ENCODE results near the gene GPR137B. TPM values are rescaled to one million over a fixed set of nuclear protein-coding genes. Genes with fewer than 3 reads are reported as not detected.

The GPR137B gene
- total RNA-seq, 2 donors from 2014 or later = 8.6 to 16.8 TPM

DNA sequence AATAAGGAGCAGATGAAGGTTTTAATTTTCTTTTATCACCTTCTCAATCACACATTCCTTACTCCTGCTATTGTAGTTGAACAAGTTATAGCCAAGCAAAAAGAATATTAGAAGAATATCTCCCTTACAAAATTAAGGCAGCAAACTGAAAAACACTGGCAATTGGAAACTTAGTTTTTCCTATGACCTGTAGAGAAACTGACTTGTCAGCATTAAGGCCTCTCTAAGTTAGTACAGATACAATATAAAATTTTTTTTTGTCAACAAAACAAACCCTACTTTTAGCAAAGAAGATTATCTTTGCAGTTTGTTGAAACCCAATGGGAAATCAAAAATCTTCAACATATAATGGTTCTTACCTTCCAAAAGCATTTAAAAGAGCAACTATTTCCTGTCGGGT lies 78.1 kb downstream of the GPR137B start:
- no peak overlapping the region for H3K27ac Mint-ChIP-seq
- H3K9me3 Mint-ChIP-seq = no peaks in the 10 kb centered on the region
- H3K4me3 Mint-ChIP-seq = no peak overlapping the region
- H3K27me3 Mint-ChIP-seq = no peaks in the 10 kb centered on the region
- no peaks in the 10 kb centered on the region for H3K36me3 Mint-ChIP-seq
- no peak for DNase-seq (ENCODE audit: low spot score)
- H3K4me1 Mint-ChIP-seq (ENCODE audit: low read depth in 2 of 2) = no peaks in the 10 kb centered on the region
- no peak for ATAC-seq

DNA sequence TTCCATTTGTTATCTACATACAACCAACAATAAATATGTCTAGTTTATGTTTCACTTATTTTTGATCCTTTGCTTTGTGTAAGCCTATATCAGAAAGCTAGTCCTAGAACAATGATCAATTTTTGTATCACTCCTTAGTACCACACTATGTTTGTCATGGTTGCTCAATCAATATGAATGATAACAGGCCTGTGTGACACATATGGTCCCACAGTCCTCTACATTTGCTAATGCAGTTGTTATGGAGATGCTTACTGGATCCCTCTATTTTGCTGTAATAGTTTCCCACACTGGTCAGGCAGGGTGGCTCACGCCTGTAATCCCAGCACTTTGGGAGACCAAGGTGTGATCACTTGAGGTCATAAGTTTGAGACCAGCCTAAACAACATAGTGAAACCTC lies 80.3 kb downstream of the GPR137B start:
- H3K9me3 Mint-ChIP-seq = no peaks in the 10 kb centered on the region
- no peak overlapping the region for H3K27ac Mint-ChIP-seq
- H3K36me3 Mint-ChIP-seq = no peaks in the 10 kb centered on the region
- H3K4me1 Mint-ChIP-seq (ENCODE audit: low read depth in 2 of 2) = no peaks in the 10 kb centered on the region
- DNase-seq (ENCODE audit: low spot score) (no peak), ATAC-seq (no peak)
- no peaks in the 10 kb centered on the region for H3K27me3 Mint-ChIP-seq
- H3K4me3 Mint-ChIP-seq = no peak overlapping the region

DNA sequence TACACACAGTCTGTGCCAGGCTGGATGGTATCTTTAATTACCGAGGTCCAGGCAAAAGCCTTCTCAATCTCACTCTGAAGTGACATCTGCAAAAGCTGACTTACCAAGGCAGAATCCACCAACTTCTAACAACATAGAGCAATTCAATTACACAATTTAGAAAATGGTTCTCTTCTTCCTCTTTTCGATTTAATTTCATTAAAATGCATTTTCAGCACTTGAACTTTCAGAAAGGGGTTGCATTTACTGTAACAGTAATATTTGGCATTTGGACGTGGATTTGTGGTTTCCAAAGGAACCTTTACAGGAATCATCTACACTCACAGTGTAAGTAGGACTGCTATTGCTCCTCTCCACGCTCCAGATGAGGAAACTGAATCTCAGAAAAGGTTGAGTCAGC lies 86.1 kb downstream of the GPR137B start:
- DNase-seq (ENCODE audit: low spot score) (no peak), ATAC-seq (no peak)
- H3K27me3 Mint-ChIP-seq = no peaks in the 10 kb centered on the region
- H3K27ac Mint-ChIP-seq = no peak overlapping the region
- H3K9me3 Mint-ChIP-seq = no peaks in the 10 kb centered on the region
- no peaks in the 10 kb centered on the region for H3K36me3 Mint-ChIP-seq
- H3K4me1 Mint-ChIP-seq (ENCODE audit: low read depth in 2 of 2) = no peaks in the 10 kb centered on the region
- no peak overlapping the region for H3K4me3 Mint-ChIP-seq

DNA sequence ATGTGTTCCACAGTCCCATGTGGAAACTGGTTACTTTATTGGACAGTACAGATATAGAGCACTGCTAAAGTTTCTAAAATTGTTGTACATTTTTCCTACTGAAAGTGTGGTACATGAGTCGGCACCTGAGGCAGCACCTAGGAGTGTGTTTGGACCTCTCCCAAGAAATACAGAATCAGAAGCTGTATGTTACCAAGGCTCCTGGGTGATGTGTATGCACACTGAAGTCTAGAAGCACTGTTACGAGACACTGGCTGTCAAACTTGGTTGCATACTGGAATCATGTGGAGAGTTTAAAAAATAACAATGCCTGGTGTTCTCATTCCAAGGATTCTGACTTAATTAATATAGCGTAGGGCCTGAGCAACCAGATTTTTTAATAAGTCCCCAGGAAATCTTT lies 92.8 kb downstream of the GPR137B start:
- Mint-ChIP-seq H3K36me3 (peaks cover 5% of the 10 kb centered on the region), H3K27ac (no peak overlapping the region), H3K9me3 (no peaks in the 10 kb centered on the region), H3K27me3 (no peaks in the 10 kb centered on the region), H3K4me1 (ENCODE audit: low read depth in 2 of 2) (no peaks in the 10 kb centered on the region), H3K4me3 (no peak overlapping the region)
- no peak for DNase-seq (ENCODE audit: low spot score)
- no peak for ATAC-seq

DNA sequence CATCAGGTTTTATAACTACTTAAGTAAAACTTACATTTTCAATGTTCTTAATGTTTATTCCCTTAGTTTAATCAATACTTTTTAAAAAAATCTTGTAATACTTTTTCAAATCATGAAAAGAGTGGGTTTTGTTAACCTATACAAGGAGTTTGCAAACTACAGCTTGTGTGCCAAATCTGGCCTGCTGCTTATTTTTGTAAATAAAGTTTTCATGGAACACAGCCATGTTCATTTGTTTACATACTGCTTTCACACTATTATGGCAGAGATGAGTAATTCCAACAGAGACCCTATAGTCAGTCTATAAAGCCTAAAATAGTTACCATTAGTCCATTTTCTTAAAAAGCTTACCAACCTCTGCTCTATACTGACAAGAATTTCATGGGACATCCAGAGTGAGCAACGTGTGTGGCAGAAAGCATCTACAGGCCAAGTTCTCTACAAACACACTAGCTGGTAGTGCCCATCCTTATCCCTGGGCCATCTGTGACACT lies 96.8 kb downstream of the GPR137B start:
- ATAC-seq = no peak
- Mint-ChIP-seq H3K9me3 (no peaks in the 10 kb centered on the region), H3K36me3 (peaks cover 9% of the 10 kb centered on the region), H3K27ac (no peak overlapping the region), H3K27me3 (no peaks in the 10 kb centered on the region), H3K4me1 (ENCODE audit: low read depth in 2 of 2) (no peaks in the 10 kb centered on the region), H3K4me3 (no peak overlapping the region)
- no peak for DNase-seq (ENCODE audit: low spot score)

DNA sequence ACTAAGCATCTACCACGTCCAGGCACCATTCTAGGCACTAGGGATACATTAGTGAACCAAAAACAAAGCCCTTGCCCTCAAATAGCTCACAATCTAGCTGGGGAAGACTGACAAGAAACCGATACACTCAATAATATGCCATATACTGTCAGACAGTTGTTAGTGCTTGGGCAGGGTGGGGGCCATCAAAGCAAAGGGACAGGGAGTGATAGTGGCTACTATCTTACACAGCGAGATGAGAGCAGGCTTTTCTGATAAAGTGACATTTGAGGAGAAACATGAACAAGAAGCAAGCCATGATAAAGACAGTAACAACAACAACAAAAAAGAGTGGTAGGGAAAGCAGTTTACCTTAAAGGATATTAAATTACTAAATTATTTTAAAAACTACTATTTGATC lies 98.3 kb downstream of the GPR137B start:
- Mint-ChIP-seq H3K27me3 (no peaks in the 10 kb centered on the region), H3K36me3 (peaks cover 9% of the 10 kb centered on the region), H3K4me1 (ENCODE audit: low read depth in 2 of 2) (no peaks in the 10 kb centered on the region), H3K27ac (no peak overlapping the region), H3K4me3 (no peak overlapping the region), H3K9me3 (no peaks in the 10 kb centered on the region)
- no peak for DNase-seq (ENCODE audit: low spot score)
- ATAC-seq = no peak

DNA sequence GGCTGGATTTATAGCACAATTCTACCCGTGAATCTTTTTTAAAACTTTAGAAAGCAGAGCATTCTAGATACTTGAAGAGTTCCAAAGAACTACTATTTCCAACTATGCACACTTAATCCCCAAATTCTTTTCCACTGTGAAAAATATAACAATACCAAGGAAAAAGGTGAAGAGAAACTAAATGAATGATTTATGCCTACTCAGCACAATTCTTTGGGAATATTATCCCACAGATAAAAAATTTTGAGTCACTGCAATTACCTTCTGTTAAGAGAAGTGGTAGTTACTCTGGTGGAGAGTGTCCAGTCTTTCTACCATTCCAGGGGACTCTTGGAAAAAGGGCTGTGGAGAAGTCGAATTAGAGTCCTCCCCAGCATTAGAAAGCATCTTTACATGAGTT lies 100.2 kb downstream of the GPR137B start:
- DNase-seq (ENCODE audit: low spot score) (no peak), ATAC-seq (no peak)
- no peaks in the 10 kb centered on the region for H3K4me1 Mint-ChIP-seq (ENCODE audit: low read depth in 2 of 2)
- H3K27ac Mint-ChIP-seq = no peak overlapping the region
- no peaks in the 10 kb centered on the region for H3K27me3 Mint-ChIP-seq
- no peak overlapping the region for H3K4me3 Mint-ChIP-seq
- peaks cover 10% of the 10 kb centered on the region for H3K36me3 Mint-ChIP-seq
- H3K9me3 Mint-ChIP-seq = no peaks in the 10 kb centered on the region

DNA sequence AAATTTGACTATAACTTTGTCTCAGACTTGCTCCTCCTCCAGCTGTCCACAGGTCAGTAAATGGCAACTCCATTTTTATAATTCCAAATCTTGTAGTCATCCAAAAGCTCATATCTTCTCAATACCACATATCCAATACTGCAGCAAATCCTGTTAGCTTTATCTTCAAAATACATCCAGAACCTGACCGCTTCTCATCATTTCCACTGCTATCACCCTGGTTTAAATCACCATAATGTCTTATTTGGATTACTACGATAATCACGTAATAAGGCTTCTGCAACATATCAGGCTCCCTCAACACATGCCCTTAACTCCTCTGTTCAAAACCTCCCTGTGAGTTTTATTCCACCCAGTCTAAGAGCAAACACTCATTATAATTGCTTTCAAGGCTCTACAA lies 104.9 kb downstream of the GPR137B start:
- Mint-ChIP-seq H3K27me3 (no peaks in the 10 kb centered on the region), H3K36me3 (peaks cover 9% of the 10 kb centered on the region), H3K9me3 (no peaks in the 10 kb centered on the region)

DNA sequence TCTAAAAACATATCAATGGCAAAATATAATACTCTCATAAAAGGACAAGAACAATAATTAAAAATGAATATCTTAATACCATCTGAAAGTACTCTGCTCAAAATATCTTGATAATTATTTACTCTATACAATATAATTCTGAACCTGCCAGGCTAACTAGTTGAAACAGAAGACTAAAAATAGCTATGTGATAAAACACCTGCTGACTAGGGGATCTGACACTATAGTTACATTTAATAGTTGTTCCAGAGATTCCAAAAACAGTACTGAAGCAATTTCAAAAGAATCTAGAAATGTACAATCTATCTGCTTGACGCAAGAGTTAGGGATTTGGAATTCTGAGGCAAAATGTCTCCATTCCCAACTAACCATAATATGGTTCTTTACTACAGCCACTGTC lies 109.2 kb downstream of the GPR137B start:
- ATAC-seq = no peak
- Mint-ChIP-seq H3K4me3 (no peak overlapping the region), H3K27ac (no peak overlapping the region), H3K4me1 (ENCODE audit: low read depth in 2 of 2) (peaks cover 0 to 6% of the 10 kb centered on the region in 2 donors), H3K9me3 (no peaks in the 10 kb centered on the region), H3K27me3 (no peaks in the 10 kb centered on the region), H3K36me3 (peaks cover 6% of the 10 kb centered on the region)
- DNase-seq (ENCODE audit: low spot score) = no peak

More for the DNA sequence above, 104.9 kb downstream of the GPR137B start:
- Mint-ChIP-seq H3K4me3 (no peak overlapping the region), H3K4me1 (ENCODE audit: low read depth in 2 of 2) (no peaks in the 10 kb centered on the region), H3K27ac (no peak overlapping the region)
- no peak for DNase-seq (ENCODE audit: low spot score)
- ATAC-seq = no peak

DNA sequence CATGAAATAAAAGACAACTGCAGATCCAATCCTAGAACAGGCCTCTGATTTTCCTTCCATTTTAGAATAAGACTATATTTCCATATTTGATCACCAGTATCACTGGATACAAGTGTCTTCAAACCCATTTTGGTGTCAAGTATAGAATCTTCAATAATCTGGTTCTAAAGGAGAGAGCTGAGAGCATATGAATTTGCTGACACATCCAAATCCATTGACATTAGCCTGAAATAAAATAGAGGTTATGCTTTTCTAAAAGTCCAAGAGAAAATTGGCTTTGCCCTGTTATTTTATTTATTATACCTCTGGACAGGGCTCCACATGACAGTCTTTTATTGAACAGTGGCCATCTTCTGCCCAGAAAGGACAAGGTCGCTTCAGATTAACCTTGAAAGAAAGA lies 110.8 kb downstream of the GPR137B start:
- Mint-ChIP-seq H3K27ac (no peak overlapping the region), H3K9me3 (peaks cover 8% of the 10 kb centered on the region), H3K36me3 (peaks cover 11% of the 10 kb centered on the region), H3K27me3 (no peaks in the 10 kb centered on the region), H3K4me1 (ENCODE audit: low read depth in 2 of 2) (peaks cover 4 to 6% of the 10 kb centered on the region in 2 donors), H3K4me3 (no peak overlapping the region)
- no peak for ATAC-seq
- DNase-seq (ENCODE audit: low spot score) = no peak

DNA sequence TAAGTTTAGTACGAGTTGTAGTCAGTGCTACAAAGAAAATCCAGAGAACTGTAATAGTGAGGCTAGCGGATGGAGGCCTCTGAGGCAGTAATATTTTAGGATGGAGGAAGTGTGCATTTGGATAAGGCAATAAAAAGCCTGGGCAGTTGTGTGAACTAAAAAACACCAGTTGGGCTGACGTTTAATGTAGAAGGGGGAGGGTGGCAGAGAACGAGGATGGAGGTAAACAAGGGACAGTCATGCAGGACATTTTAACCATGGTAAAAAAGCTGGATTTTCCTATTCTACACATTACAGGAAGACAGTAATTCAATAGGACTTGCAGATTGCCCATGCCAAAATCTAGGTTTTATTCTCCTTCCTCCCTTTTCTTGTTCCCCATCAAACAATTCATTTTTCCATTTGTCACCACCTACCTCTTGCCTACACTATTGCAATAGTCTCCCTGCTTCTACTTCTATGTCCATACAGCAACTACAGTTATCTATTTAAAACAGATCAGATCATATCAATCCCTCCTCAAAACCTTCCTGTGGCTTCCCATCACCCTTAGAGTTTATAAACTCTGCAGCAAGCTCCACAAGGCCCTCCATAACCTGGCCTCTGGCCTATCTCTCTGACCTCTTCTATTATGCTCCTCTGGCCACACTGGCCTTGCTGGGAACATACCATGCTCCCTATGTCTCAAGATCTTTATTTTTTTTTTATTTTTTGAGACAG lies 111.7 kb downstream of the GPR137B start:
- Mint-ChIP-seq H3K27ac (no peak overlapping the region), H3K36me3 (peaks cover 18% of the 10 kb centered on the region), H3K4me3 (no peak overlapping the region), H3K27me3 (no peaks in the 10 kb centered on the region), H3K9me3 (peaks cover 12% of the 10 kb centered on the region), H3K4me1 (ENCODE audit: low read depth in 2 of 2) (peaks cover 4 to 8% of the 10 kb centered on the region in 2 donors)
- DNase-seq (ENCODE audit: low spot score) = no peak
- ATAC-seq = no peak

DNA sequence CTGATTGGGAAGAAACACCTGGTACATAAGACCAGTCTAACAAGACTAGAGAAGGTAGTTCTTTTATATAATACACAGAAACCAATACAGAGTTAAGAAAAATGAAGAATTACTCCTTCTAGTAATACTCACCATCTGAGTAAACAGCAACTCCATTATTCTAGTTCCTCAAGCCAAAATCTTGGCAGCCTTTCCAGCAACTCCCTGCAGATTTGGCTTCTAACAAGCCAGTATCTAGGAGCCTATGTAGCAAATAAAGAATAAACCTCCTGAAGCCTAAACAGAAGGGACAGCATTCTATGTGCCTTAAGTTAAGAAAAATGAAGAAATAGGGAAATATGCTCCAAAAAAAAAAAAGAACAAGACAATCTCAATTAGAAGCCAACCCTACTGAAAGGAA lies 114.9 kb downstream of the GPR137B start:
- Mint-ChIP-seq H3K4me1 (ENCODE audit: low read depth in 2 of 2) (peaks cover 4 to 10% of the 10 kb centered on the region in 2 donors), H3K36me3 (peaks cover 42% of the 10 kb centered on the region), H3K9me3 (peaks cover 18% of the 10 kb centered on the region), H3K4me3 (no peak overlapping the region), H3K27ac (no peak overlapping the region), H3K27me3 (no peaks in the 10 kb centered on the region)
- ATAC-seq = no peak
- DNase-seq (ENCODE audit: low spot score) = no peak

DNA sequence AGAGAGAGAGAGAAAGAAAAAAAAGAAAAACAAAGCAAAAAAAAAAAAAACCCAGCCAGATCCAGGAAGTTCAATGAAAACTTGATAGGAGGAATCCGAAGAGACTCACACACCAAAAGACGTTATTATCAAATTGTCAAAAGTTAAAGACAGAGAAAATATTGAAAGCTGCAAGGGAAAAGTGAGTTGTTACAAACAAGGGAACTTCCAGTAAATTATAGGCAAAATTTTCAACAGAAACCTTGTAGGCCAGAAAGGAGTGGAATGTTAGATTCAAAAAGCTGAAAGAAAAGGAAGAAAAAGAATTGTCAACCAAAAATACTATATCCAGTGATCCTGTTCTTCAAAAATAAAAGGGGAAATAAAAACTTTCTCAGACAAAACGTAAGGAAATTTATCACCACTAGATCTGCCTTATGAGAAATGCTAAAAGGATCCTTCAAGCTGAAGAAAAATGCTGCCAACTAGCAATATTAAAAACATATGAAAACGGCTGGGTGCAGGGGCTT lies 115.8 kb downstream of the GPR137B start:
- peaks cover 42% of the 10 kb centered on the region for H3K36me3 Mint-ChIP-seq
- no peak for ATAC-seq
- H3K4me3 Mint-ChIP-seq = no peak overlapping the region
- no peaks in the 10 kb centered on the region for H3K27me3 Mint-ChIP-seq
- no peak overlapping the region for H3K27ac Mint-ChIP-seq
- no peak for DNase-seq (ENCODE audit: low spot score)
- peaks cover 4 to 10% of the 10 kb centered on the region in 2 donors for H3K4me1 Mint-ChIP-seq (ENCODE audit: low read depth in 2 of 2)
- H3K9me3 Mint-ChIP-seq = peaks cover 18% of the 10 kb centered on the region
